Measurements from ENCODE around the gene CHRNA4.
"Not testable (repeated sequence)": the region's sequence is repeated elsewhere in the genome, so short reads cannot be mapped to it uniquely, and the experiment has no call there.

The CHRNA4 gene

DNA sequence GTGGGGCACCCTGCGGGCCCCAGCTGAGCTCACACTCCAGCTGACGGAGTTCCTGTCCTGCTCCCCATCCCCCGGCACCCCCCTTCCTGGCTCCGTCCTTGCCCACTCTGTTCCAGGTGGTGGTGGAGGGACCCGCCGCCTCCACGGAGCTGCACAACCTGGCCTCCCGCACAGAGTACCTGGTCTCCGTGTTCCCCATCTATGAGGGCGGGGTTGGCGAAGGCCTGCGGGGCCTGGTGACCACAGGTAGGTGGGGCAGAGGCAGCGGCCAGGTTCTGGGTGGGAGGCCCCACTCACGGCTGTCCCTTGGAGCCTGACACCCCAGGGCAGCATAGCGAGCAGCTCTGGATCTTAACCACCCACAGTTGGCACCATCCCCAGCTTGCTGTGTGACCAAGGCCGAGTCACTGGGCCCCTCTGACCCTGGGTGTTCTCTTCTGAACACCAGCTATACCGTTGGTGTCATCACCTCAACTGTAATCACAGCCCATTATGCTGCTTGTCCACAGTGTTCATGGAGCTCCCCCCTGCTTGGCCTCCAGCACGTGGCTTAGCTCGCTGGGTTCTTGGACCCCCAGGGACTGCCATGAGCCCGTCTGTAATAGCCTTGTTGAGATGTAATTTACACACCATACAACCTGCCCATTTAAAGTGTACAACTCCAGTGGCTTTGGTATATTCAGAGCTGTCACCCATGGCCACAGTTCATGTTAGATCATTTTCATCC, 50.7 kb downstream of the CHRNA4 start:
- FAIRE-seq (no peak), DNase-seq (ENCODE audit: insufficient read length, low spot score) (no peak)
- TF ChIP-seq, protein P1, sequence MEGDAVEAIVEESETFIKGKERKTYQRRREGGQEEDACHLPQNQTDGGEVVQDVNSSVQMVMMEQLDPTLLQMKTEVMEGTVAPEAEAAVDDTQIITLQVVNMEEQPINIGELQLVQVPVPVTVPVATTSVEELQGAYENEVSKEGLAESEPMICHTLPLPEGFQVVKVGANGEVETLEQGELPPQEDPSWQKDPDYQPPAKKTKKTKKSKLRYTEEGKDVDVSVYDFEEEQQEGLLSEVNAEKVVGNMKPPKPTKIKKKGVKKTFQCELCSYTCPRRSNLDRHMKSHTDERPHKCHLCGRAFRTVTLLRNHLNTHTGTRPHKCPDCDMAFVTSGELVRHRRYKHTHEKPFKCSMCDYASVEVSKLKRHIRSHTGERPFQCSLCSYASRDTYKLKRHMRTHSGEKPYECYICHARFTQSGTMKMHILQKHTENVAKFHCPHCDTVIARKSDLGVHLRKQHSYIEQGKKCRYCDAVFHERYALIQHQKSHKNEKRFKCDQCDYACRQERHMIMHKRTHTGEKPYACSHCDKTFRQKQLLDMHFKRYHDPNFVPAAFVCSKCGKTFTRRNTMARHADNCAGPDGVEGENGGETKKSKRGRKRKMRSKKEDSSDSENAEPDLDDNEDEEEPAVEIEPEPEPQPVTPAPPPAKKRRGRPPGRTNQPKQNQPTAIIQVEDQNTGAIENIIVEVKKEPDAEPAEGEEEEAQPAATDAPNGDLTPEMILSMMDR (IDR thresholded peaks at IDR 0.05; ENCODE audit: insufficient read depth, missing control alignments): no peak

DNA sequence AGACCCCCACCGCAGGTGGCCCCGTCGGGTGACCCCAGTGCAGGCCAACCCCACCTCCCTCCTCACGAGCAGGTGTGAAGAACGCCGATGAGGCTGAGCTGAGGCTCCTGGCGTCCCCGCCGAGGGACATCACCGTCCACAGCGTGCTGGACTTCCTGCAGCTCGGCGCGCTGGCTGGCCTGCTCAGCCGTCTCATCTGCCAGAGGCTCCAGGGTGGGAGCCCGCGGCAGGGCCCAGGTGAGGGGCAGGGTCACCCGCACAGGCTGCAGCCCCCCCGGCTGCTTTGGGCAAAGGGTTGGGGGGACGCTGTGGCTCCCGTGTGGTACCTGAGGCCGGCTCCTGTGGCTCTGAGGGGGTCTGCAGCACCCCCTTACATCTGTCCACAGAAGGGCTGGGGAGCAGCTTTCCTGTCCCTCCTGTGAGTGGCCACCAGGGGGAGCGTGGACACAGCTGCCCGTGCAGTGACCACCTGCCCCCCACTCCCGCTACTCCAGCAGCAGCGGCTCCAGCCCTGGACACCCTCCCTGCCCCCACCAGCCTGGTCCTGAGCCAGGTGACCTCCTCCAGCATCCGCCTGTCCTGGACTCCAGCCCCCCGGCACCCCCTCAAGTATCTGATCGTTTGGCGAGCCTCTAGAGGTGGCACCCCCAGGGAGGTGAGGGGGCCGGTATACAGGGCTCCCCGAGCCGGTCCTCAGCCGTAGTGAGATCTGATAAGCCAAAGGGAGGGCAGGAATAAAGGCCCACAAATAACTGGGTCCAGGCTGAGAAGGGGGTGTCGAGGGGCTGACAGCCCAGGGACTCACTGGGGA, 51.7 kb downstream of the CHRNA4 start:
- TF ChIP-seq, protein P1 (IDR thresholded peaks at IDR 0.05; ENCODE audit: insufficient read depth, missing control alignments): peak; percentile 66
- FAIRE-seq (no peak), DNase-seq (ENCODE audit: insufficient read length, low spot score) (peak; percentile 78)

DNA sequence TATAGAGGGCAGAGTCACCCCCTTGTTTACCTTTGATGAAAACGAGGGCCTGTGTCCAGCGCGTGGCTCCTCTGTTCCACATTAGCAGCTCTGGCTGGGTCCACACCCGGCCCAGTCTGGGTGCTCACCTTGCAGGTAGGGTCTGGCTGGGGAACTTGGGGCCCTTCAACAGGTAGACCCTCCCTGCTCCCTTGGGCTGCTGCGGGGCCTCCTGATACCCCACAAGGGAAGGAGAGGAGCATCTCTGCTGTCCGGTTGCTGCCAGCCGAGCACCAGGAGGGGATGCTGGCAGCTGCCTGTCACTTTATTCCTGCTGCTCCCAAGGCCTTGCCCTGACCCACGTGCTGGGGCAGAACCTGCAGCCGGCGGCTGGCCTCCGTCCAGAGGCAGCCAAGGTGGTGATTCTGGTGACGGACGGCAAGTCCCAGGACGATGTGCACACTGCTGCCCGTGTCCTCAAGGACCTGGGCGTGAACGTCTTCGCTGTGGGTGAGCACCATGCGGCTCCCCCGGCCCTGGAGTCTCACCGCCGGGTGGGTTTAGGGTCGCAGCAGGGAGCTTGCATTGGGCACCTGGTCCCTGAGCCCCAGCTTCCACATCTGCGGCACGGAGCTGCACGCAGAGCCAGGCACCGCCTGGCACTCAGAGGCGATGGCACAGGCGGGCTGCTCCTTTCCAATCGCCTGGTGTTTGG, 52.8 kb downstream of the CHRNA4 start:
- TF ChIP-seq, protein P1 (IDR thresholded peaks at IDR 0.05; ENCODE audit: insufficient read depth, missing control alignments): no peak
- no peak for FAIRE-seq
- no peak for DNase-seq (ENCODE audit: insufficient read length, low spot score)

DNA sequence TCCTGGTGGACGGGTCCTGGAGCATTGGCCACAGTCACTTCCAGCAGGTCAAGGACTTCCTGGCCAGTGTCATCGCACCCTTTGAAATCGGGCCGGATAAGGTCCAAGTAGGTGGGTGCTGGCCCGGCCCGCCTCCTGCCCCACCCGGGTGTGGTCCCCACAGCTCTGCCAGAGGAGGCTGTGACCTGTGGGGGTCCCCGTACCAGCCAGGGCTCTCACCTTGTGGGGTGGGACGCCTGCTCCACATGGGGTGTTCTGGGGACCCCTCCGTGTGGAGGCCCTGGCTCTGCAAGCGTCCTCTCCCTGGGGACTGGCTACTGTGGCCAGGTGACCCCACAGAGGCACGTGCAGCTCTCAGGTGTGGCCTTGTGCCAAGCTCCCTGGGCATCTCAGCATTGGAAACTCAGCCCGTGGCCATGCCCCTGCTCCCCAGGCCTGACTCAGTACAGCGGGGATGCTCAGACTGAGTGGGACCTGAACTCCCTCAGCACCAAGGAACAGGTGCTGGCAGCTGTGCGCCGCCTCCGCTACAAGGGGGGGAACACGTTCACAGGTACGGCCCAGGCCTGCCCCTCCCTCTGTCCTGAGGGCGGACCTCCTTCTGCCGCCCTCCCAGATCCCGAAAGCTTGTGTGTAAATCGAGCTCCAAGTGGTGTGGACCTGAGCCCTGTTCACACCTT, 53.5 kb downstream of the CHRNA4 start:
- TF ChIP-seq, protein P1 (IDR thresholded peaks at IDR 0.05; ENCODE audit: insufficient read depth, missing control alignments): no peak
- DNase-seq (ENCODE audit: insufficient read length, low spot score): no peak
- FAIRE-seq: no peak

DNA sequence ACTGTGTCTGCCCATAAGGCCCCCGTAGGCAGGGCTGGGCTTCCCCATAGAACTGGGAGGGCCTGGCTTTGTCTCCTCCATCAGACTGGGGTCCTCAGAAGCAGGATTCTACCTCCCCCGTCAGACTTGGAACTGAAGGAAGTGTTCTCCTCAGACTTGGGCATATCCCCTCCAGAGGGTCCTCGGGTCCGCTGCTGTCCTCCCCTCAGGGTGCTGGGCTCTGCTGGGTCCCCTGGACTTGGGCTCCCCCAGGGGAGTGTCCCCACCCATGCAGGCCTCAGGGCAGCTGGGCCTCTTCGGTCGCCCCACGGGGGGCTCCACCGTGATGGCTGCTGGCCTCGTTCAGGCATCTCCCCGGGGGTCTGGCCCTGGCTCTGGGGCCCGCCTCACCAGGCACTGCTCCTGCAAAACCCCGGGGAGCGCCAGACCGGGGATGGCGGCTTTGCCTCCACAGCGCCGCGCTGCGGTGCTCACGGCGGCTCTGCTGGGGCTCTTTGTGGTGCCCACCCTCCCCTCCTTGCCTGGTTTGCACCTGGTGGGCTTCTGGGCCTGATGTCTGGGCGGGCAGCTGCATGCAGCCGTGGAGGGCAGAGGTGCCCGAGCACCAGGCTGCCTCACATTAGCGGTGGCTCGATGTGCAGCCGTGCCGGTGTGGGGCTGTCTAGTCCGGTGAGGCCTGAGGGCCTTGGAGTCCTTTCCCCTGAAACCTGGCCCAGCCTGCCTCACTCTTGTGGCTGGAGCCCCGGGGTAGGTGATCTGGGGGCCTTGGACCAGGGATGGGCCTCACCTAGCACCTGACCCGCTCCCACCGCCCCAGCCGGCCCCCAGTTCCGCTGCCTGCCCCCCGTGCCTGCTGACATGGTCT, 54.2 kb downstream of the CHRNA4 start:
- TF ChIP-seq, protein P1 (IDR thresholded peaks at IDR 0.05; ENCODE audit: insufficient read depth, missing control alignments): no peak
- FAIRE-seq: no peak
- no peak for DNase-seq (ENCODE audit: insufficient read length, low spot score)

DNA sequence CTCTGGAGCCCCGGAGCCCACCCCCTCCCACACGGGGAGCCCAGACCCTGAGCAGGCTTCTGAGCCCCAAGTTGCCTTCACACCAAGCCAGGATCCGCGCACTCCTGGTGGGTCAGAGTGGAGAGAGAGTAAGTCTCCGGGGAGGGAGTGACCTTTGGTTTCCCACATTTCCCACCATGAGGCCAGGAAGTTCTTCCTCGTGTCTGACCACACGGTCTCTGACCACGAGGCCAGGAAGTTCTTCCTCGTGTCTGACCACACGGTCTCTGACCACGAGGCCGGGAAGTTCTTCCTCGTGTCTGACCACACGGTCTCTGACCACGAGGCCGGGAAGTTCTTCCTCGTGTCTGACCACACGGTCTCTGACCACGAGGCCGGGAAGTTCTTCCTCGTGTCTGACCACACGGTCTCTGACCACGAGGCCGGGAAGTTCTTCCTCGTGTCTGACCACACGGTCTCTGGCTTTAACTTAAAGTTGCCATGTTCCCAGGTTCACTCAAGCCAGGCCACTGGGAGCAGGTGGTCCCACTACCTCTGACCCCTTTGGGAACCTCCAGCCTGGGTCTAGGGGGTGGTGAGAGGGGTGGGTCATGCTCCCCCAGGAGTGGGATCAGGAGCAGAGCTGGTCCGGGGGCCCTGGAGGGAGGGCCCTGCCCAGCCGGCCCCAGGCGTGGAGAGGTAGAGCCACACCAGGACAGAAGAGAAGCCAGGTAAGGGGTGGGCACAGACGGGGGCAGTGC, 55.0 kb downstream of the CHRNA4 start:
- not testable (repeated sequence) for FAIRE-seq; DNase-seq (ENCODE audit: insufficient read length, low spot score)
